ENCODE data around the gene TMEM109.

TMEM109 gene

GRCh38 chr11:60935676-60936442 is 21.9 kb downstream of the TMEM109 start:
- TF ChIP-seq CTCF (IDR thresholded peaks at IDR 0.05; ENCODE audit: extremely low read depth, missing control alignments), result no peak
- no peak for DNase-seq (ENCODE audit: low spot score)

- no peak for TF ChIP-seq CTCF (IDR thresholded peaks at IDR 0.05; ENCODE audit: extremely low read depth, missing control alignments)
- DNase-seq (ENCODE audit: low spot score), result no peak
These were observed 22.6 kb downstream of the TMEM109 start for GRCh38 chr11:60936467-60937143.

- no peak for TF ChIP-seq CTCF (IDR thresholded peaks at IDR 0.05; ENCODE audit: extremely low read depth, missing control alignments)
These were observed 23.2 kb downstream of the TMEM109 start for GRCh38 chr11:60937144-60937527.

GRCh38 chr11:60937811-60938210 is 23.9 kb downstream of the TMEM109 start:
- DNase-seq (ENCODE audit: low spot score), result no peak
- no peak for TF ChIP-seq CTCF (IDR thresholded peaks at IDR 0.05; ENCODE audit: extremely low read depth, missing control alignments)

More at GRCh38 chr11:60937144-60937527, 23.2 kb downstream of the TMEM109 start:
- DNase-seq (ENCODE audit: low spot score), result no peak

GRCh38 chr11:60938500-60938899 is 24.5 kb downstream of the TMEM109 start:
- TF ChIP-seq CTCF (IDR thresholded peaks at IDR 0.05; ENCODE audit: extremely low read depth, missing control alignments), result no peak
- no peak for DNase-seq (ENCODE audit: low spot score)

- TF ChIP-seq CTCF (IDR thresholded peaks at IDR 0.05; ENCODE audit: extremely low read depth, missing control alignments), result no peak
- DNase-seq (ENCODE audit: low spot score), result no peak
These were observed 25.3 kb downstream of the TMEM109 start for GRCh38 chr11:60939301-60939700.

- no peak for TF ChIP-seq CTCF (IDR thresholded peaks at IDR 0.05; ENCODE audit: extremely low read depth, missing control alignments)
- no peak for DNase-seq (ENCODE audit: low spot score)
These were observed 25.9 kb downstream of the TMEM109 start for GRCh38 chr11:60939855-60940254.
